Measurements from ENCODE around the gene ZNF254. TPM values are rescaled to one million over a fixed set of nuclear protein-coding genes. Genes with fewer than 3 reads are reported as not detected.

The ZNF254 gene
- total RNA-seq, 1 donor from 2014 or later: 28.8 TPM

- intact Hi-C loops (cut with micrococcal nuclease): no loop called here
- no peak overlapping the region for H3K27ac Mint-ChIP-seq
- H3K27me3 Mint-ChIP-seq: no peaks in the 10 kb centered on the region
- no peaks in the 10 kb centered on the region for H3K4me1 Mint-ChIP-seq
- no peaks in the 10 kb centered on the region for H3K9me3 Mint-ChIP-seq
- CTCF ChIA-PET: no interaction called here
- TF ChIP-seq CTCF (IDR thresholded peaks at IDR 0.05): no peak
- no peak overlapping the region for H3K4me3 Mint-ChIP-seq
- DNase-seq: no peak
- POLR2A ChIA-PET: no interaction called here
- no peak for ATAC-seq (ENCODE audit: low read depth)
- peaks cover 46% of the 10 kb centered on the region for H3K36me3 Mint-ChIP-seq (ENCODE audit: low read depth)
Observed at GRCh38 chr19:24063295-24063694, 23.7 kb upstream of the ZNF254 start.

GRCh38 chr19:24064175-24064574 is 22.8 kb upstream of the ZNF254 start:
- ChIA-PET POLR2A (no interaction called here), CTCF (no interaction called here)
- Mint-ChIP-seq H3K9me3 (no peaks in the 10 kb centered on the region), H3K27ac (no peak overlapping the region), H3K4me1 (no peaks in the 10 kb centered on the region), H3K27me3 (no peaks in the 10 kb centered on the region), H3K36me3 (ENCODE audit: low read depth) (peaks cover 43% of the 10 kb centered on the region), H3K4me3 (no peak overlapping the region)
- no peak for TF ChIP-seq CTCF (IDR thresholded peaks at IDR 0.05)
- no peak for DNase-seq
- intact Hi-C loops (cut with micrococcal nuclease): no loop called here
- ATAC-seq (ENCODE audit: low read depth): no peak

GRCh38 chr19:24065243-24065642 is 21.7 kb upstream of the ZNF254 start:
- Mint-ChIP-seq H3K27me3 (no peaks in the 10 kb centered on the region), H3K4me1 (no peaks in the 10 kb centered on the region), H3K36me3 (ENCODE audit: low read depth) (peaks cover 35% of the 10 kb centered on the region), H3K4me3 (no peak overlapping the region), H3K27ac (no peak overlapping the region), H3K9me3 (no peaks in the 10 kb centered on the region)
- no peak for TF ChIP-seq CTCF (IDR thresholded peaks at IDR 0.05)
- intact Hi-C loops (cut with micrococcal nuclease): no loop called here
- ChIA-PET POLR2A (no interaction called here), CTCF (no interaction called here)
- ATAC-seq (ENCODE audit: low read depth) (no peak), DNase-seq (no peak)

GRCh38 chr19:24065865-24066604 is 21.0 kb upstream of the ZNF254 start:
- peaks cover 29% of the 10 kb centered on the region for H3K36me3 Mint-ChIP-seq (ENCODE audit: low read depth)
- intact Hi-C loops (cut with micrococcal nuclease): no loop called here
- ChIA-PET POLR2A (interaction anchor here (0.6 kb wide), 1 partner anchor 24 kb away, joined by 6 read pairs; no protein-coding TSS in a partner anchor), CTCF (no interaction called here)
- DNase-seq: no peak
- H3K27ac Mint-ChIP-seq: no peak overlapping the region
- no peak for TF ChIP-seq CTCF (IDR thresholded peaks at IDR 0.05)
- H3K9me3 Mint-ChIP-seq: no peaks in the 10 kb centered on the region
- no peak for ATAC-seq (ENCODE audit: low read depth)
- no peaks in the 10 kb centered on the region for H3K4me1 Mint-ChIP-seq
- H3K4me3 Mint-ChIP-seq: no peak overlapping the region
- no peaks in the 10 kb centered on the region for H3K27me3 Mint-ChIP-seq

GRCh38 chr19:24069905-24070657 is 16.9 kb upstream of the ZNF254 start:
- no peak for DNase-seq
- no peak for TF ChIP-seq CTCF (IDR thresholded peaks at IDR 0.05)
- POLR2A ChIA-PET: no interaction called here
- H3K4me1 Mint-ChIP-seq: no peaks in the 10 kb centered on the region
- intact Hi-C loops (cut with micrococcal nuclease): no loop called here
- CTCF ChIA-PET: no interaction called here
- H3K9me3 Mint-ChIP-seq: no peaks in the 10 kb centered on the region
- no peak for ATAC-seq (ENCODE audit: low read depth)
- H3K27me3 Mint-ChIP-seq: no peaks in the 10 kb centered on the region
- H3K4me3 Mint-ChIP-seq: no peak overlapping the region
- H3K27ac Mint-ChIP-seq: no peak overlapping the region
- H3K36me3 Mint-ChIP-seq (ENCODE audit: low read depth): peaks cover 49% of the 10 kb centered on the region
